Measurements from ENCODE around the gene ZKSCAN7.

The ZKSCAN7 gene

DNA sequence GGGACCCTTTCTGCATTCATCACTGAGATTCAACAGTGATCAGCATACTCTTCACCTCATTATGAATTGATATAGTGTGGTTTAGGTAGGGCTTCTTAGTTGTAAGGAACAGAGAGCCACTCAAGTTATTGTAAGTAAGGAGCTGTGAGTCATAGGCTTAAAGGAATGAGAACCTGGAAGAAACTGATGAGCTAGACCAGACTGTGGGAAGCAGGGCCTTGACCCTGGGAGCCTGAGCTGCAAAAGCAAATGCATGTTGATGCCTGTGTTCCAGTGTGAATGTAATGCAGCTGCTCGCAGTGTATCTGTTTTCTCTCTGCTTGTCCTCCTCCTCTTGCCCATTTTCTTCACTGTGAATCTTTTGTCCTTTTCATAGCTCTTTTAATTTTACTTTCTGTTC lies 13.6 kb downstream of the ZKSCAN7 start:
- TF ChIP-seq ZNF19 (tag by site-specific recombination; IDR thresholded peaks at IDR 0.05; ENCODE audit: low read depth), result no peak
- no peak for TF ChIP-seq ZNF623 (tag by site-specific recombination; IDR thresholded peaks at IDR 0.05)
- TF ChIP-seq, protein P1, sequence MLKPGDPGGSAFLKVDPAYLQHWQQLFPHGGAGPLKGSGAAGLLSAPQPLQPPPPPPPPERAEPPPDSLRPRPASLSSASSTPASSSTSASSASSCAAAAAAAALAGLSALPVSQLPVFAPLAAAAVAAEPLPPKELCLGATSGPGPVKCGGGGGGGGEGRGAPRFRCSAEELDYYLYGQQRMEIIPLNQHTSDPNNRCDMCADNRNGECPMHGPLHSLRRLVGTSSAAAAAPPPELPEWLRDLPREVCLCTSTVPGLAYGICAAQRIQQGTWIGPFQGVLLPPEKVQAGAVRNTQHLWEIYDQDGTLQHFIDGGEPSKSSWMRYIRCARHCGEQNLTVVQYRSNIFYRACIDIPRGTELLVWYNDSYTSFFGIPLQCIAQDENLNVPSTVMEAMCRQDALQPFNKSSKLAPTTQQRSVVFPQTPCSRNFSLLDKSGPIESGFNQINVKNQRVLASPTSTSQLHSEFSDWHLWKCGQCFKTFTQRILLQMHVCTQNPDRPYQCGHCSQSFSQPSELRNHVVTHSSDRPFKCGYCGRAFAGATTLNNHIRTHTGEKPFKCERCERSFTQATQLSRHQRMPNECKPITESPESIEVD (tag by site-specific recombination; IDR thresholded peaks at IDR 0.05), result no peak
- TF ChIP-seq ZNF394 (tag by site-specific recombination; IDR thresholded peaks at IDR 0.05; ENCODE audit: borderline replicate concordance), result no peak
- TF ChIP-seq ZNF600 (tag by site-specific recombination; IDR thresholded peaks at IDR 0.05), result no peak
- TF ChIP-seq OVOL3 (tag by site-specific recombination; IDR thresholded peaks at IDR 0.05), result no peak
- no peak for TF ChIP-seq ZNF202 (tag by site-specific recombination; IDR thresholded peaks at IDR 0.05; ENCODE audit: borderline replicate concordance)
- no peak for TF ChIP-seq ZNF221 (tag by site-specific recombination; IDR thresholded peaks at IDR 0.05; ENCODE audit: borderline replicate concordance)
- no peak for TF ChIP-seq GFI1B (tag by site-specific recombination; IDR thresholded peaks at IDR 0.05)
- TF ChIP-seq, protein P2, sequence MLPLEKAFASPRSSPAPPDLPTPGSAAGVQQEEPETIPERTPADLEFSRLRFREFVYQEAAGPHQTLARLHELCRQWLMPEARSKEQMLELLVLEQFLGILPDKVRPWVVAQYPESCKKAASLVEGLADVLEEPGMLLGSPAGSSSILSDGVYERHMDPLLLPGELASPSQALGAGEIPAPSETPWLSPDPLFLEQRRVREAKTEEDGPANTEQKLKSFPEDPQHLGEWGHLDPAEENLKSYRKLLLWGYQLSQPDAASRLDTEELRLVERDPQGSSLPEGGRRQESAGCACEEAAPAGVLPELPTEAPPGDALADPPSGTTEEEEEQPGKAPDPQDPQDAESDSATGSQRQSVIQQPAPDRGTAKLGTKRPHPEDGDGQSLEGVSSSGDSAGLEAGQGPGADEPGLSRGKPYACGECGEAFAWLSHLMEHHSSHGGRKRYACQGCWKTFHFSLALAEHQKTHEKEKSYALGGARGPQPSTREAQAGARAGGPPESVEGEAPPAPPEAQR (tag by site-specific recombination; IDR thresholded peaks at IDR 0.05), result no peak
- TF ChIP-seq, protein P3, sequence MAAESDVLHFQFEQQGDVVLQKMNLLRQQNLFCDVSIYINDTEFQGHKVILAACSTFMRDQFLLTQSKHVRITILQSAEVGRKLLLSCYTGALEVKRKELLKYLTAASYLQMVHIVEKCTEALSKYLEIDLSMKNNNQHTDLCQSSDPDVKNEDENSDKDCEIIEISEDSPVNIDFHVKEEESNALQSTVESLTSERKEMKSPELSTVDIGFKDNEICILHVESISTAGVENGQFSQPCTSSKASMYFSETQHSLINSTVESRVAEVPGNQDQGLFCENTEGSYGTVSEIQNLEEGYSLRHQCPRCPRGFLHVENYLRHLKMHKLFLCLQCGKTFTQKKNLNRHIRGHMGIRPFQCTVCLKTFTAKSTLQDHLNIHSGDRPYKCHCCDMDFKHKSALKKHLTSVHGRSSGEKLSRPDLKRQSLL (tag by site-specific recombination; IDR thresholded peaks at IDR 0.05), result no peak
- TF ChIP-seq MEIS1 (CRISPR knock-in tag; IDR thresholded peaks at IDR 0.05; ENCODE audit: borderline replicate concordance), result no peak
- no peak for TF ChIP-seq SP2 (tag by site-specific recombination; IDR thresholded peaks at IDR 0.05)
- no peak for TF ChIP-seq ZNF214 (tag by site-specific recombination; IDR thresholded peaks at IDR 0.05; ENCODE audit: borderline replicate concordance)
- TF ChIP-seq ZNF501 (tag by site-specific recombination; IDR thresholded peaks at IDR 0.05), result no peak
- no peak for TF ChIP-seq ZNF223 (tag by site-specific recombination; IDR thresholded peaks at IDR 0.05)
- TF ChIP-seq ZNF114 (tag by site-specific recombination; IDR thresholded peaks at IDR 0.05), result no peak
- TF ChIP-seq ZNF121 (tag by site-specific recombination; IDR thresholded peaks at IDR 0.05), result no peak
- ChIA-PET POLR2A (no interaction called here), CTCF (interaction anchor here (1.6 kb wide), 1 partner anchor 36 kb away, joined by 3 read pairs; no protein-coding TSS in a partner anchor)

DNA sequence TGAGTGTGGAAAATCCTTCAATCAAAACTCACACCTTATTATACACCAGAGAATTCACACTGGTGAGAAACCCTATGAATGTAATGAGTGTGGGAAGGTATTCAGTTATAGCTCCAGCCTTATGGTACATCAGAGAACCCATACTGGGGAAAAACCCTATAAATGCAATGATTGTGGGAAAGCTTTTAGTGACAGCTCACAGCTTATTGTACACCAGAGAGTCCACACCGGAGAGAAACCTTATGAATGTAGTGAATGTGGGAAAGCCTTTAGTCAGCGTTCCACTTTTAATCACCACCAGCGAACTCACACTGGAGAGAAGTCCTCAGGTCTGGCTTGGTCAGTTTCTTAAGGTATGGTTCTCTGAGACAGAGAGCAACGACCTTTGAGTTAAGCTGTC lies 16.0 kb downstream of the ZKSCAN7 start:
- TF ChIP-seq ZEB2 (tag by site-specific recombination; IDR thresholded peaks at IDR 0.05), result no peak
- no peak for TF ChIP-seq SALL2 (tag by site-specific recombination; IDR thresholded peaks at IDR 0.05; ENCODE audit: borderline replicate concordance)
- TF ChIP-seq ZNF473 (tag by site-specific recombination; IDR thresholded peaks at IDR 0.05), result no peak
- TF ChIP-seq ZNF350 (tag by site-specific recombination; IDR thresholded peaks at IDR 0.05), result no peak
- TF ChIP-seq ZNF366 (tag by site-specific recombination; conservative IDR thresholded peaks at IDR 0.05), result no peak
- no peak for TF ChIP-seq ZNF629 (tag by site-specific recombination; IDR thresholded peaks at IDR 0.05)
- no peak for TF ChIP-seq ZNF670 (tag by site-specific recombination; IDR thresholded peaks at IDR 0.05; ENCODE audit: low read depth)
- no peak for TF ChIP-seq ZNF621 (tag by site-specific recombination; IDR thresholded peaks at IDR 0.05)
- TF ChIP-seq ZNF624 (tag by site-specific recombination; IDR thresholded peaks at IDR 0.05), result no peak
- Histone ChIP-seq H3K9me3 (ENCODE audit: control insufficient read depth, insufficient read depth, low read depth, low read length) (no peaks in the 10 kb centered on the region), H3K36me3 (ENCODE audit: control insufficient read depth in 2 of 2, insufficient read depth in 1 of 2, low read length in 2 of 2) (no peaks in the 10 kb centered on the region), H3K4me1 (ENCODE audit: control insufficient read depth, insufficient read depth, low read length) (no peaks in the 10 kb centered on the region), H3K4me3 (ENCODE audit: low read depth, low read length) (no peak overlapping the region), H3K27ac (ENCODE audit: extremely low read depth, low read depth, low read length) (no peak overlapping the region)
- POLR2A ChIA-PET, result no interaction called here
- CTCF ChIA-PET, result no interaction called here

More for the DNA sequence above, 13.6 kb downstream of the ZKSCAN7 start:
- no peak overlapping the region for H3K4me3 ChIP-seq (ENCODE audit: low read depth, low read length)
- no peaks in the 10 kb centered on the region for H3K9me3 ChIP-seq (ENCODE audit: control insufficient read depth, insufficient read depth, low read depth, low read length)
- H3K36me3 ChIP-seq (ENCODE audit: control insufficient read depth in 2 of 2, insufficient read depth in 1 of 2, low read length in 2 of 2), result no peaks in the 10 kb centered on the region
- H3K27ac ChIP-seq (ENCODE audit: extremely low read depth, low read depth, low read length), result no peak overlapping the region
- no peaks in the 10 kb centered on the region for H3K4me1 ChIP-seq (ENCODE audit: control insufficient read depth, insufficient read depth, low read length)

Data from HEK293 (cell line).